RWPE2 (cell line): ENCODE results near the gene STAT1.
A peak's percentile ranks its signal among the peaks of the same experiment; 100 is the strongest.

Experiments used
- ATAC-seq: fragments of 200-7000 bp; cut with Tn5 transposase; 3 replicates; pipeline ENCODE4 v1.9.1; 2021; ENCODE audit warnings: low read depth
- DNase-seq: peaks from one replicate; pipeline ENCODE4 v3.0.0-alpha.2; 2020; ENCODE audit warnings: low spot score
- H3K27ac ChIP-seq: fragments of 450-650 bp; 2 replicates; pipeline ENCODE4 v1.5.1; 2017; ENCODE audit warnings: mild to moderate bottlenecking; ENCODE audit not compliant: poor library complexity, severe bottlenecking
- H3K27me3 ChIP-seq: fragments of 250-450 bp; sonication (Bioruptor Pico); 2 replicates; pipeline ENCODE4 v1.5.1; 2021; ENCODE audit warnings: mild to moderate bottlenecking, moderate library complexity; ENCODE audit not compliant: insufficient read depth, poor library complexity, severe bottlenecking
- H3K36me3 ChIP-seq: fragments of 250-450 bp; sonication (Bioruptor Pico); 2 replicates; pipeline ENCODE4 v1.5.1; 2020; ENCODE audit warnings: low read depth, mild to moderate bottlenecking, moderate library complexity
- H3K4me1 ChIP-seq: fragments of 250-450 bp; sonication (Bioruptor Pico); 2 replicates; pipeline ENCODE4 v1.5.1; 2021; ENCODE audit warnings: mild to moderate bottlenecking, moderate library complexity; ENCODE audit not compliant: insufficient read depth, poor library complexity, severe bottlenecking
- H3K4me3 ChIP-seq: fragments of 250-450 bp; sonication (Bioruptor Pico); 2 replicates; pipeline ENCODE4 v1.5.1; 2021; ENCODE audit warnings: mild to moderate bottlenecking, moderate library complexity; ENCODE audit not compliant: severe bottlenecking
- H3K9me3 ChIP-seq: fragments of 250-450 bp; sonication (Bioruptor Pico); 2 replicates; pipeline ENCODE4 v1.5.1; 2021; ENCODE audit warnings: mild to moderate bottlenecking, moderate library complexity; ENCODE audit not compliant: severe bottlenecking
- CTCF ChIP-seq: fragments of 450-650 bp; IDR thresholded peaks from one replicate; pipeline ENCODE4 v1.5.1; 2017; ENCODE audit warnings: mild to moderate bottlenecking, moderate library complexity; ENCODE audit not compliant: poor library complexity, severe bottlenecking

Gene STAT1

GRCh38 chr2:191036363-191036762, 22.4 kb upstream of the STAT1 start:
- no peak for DNase-seq
- H3K9me3 ChIP-seq = no peaks in the 10 kb centered on the region
- no peaks in the 10 kb centered on the region for H3K27me3 ChIP-seq
- H3K4me1 ChIP-seq = peaks cover 10% of the 10 kb centered on the region
- no peak for ATAC-seq
- no peak for TF ChIP-seq CTCF
- H3K27ac ChIP-seq = no peak overlapping the region
- no peak overlapping the region for H3K4me3 ChIP-seq
- H3K36me3 ChIP-seq = no peaks in the 10 kb centered on the region

DNA sequence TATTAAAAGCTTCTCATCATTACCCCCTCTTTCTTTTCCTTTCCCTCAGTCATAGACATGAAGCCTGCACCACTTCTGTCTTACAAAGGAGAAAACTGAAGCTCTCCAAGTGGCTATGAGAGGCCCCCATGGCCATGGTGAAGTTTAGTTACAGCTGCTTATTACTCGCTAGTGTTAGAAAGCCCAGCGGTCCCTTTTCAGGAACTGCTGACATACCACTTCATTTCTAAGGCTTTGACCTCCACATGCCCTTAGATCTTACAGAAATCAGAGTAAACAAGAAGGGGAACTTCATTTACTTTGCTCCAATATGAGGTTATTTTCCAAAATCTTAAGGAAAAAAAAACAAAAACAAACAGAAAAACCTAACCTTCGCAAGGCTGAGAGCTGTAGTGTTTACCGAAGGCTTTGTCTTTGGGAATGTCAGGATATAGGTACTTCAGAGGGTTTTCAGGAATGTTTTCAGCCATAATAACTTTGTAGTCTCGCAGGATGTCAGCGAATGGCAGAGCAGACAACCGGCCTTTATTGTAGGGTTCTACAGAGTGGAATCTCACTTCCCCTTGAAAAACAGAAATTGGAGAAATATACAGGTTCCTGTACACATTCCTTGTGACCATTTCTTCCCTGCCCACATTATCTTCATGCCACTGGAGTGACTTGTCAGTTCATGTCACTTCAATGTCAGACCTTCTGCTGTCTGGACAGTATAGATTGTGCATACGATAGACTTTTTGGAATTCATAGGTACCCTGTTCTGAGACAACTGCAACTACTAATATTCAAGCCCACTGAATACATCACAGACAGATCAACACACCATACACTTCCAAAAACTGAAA, 18.8 kb upstream of the STAT1 start:
- no peaks in the 10 kb centered on the region; the same call in 1 of the 2 replicates for H3K36me3 ChIP-seq
- no peak for DNase-seq
- TF ChIP-seq CTCF = no peak
- no peak overlapping the region for H3K4me3 ChIP-seq
- no peak for ATAC-seq
- no peaks in the 10 kb centered on the region for H3K27me3 ChIP-seq
- H3K4me1 ChIP-seq = no peaks in the 10 kb centered on the region
- H3K9me3 ChIP-seq = no peaks in the 10 kb centered on the region
- H3K27ac ChIP-seq = no peak overlapping the region

- Histone ChIP-seq H3K4me1 (no peaks in the 10 kb centered on the region), H3K4me3 (no peak overlapping the region), H3K9me3 (no peaks in the 10 kb centered on the region), H3K27ac (no peak overlapping the region), H3K36me3 (no peaks in the 10 kb centered on the region; the same call in 1 of the 2 replicates), H3K27me3 (no peaks in the 10 kb centered on the region)
- ATAC-seq = no peak
- DNase-seq = no peak
- no peak for TF ChIP-seq CTCF
Measured at GRCh38 chr2:191031256-191031655, 17.3 kb upstream of the STAT1 start.

- ATAC-seq (peak; percentile 81), DNase-seq (no peak)
Measured at GRCh38 chr2:191030521-191031154, 16.7 kb upstream of the STAT1 start.

More at GRCh38 chr2:191030521-191031154, 16.7 kb upstream of the STAT1 start:
- H3K27ac ChIP-seq = no peak overlapping the region
- peak; percentile 79 for TF ChIP-seq CTCF
- no peaks in the 10 kb centered on the region for H3K27me3 ChIP-seq
- no peaks in the 10 kb centered on the region; the same call in 1 of the 2 replicates for H3K36me3 ChIP-seq
- no peaks in the 10 kb centered on the region for H3K4me1 ChIP-seq
- no peaks in the 10 kb centered on the region for H3K9me3 ChIP-seq
- no peak overlapping the region for H3K4me3 ChIP-seq
